ENCODE data around the gene UTS2R. TPM values are rescaled to one million over a fixed set of nuclear protein-coding genes. Genes with fewer than 3 reads are reported as not detected.

Gene UTS2R
- polyA plus RNA-seq (2013): 0.34 and 0.36 TPM in 2 replicates

DNA sequence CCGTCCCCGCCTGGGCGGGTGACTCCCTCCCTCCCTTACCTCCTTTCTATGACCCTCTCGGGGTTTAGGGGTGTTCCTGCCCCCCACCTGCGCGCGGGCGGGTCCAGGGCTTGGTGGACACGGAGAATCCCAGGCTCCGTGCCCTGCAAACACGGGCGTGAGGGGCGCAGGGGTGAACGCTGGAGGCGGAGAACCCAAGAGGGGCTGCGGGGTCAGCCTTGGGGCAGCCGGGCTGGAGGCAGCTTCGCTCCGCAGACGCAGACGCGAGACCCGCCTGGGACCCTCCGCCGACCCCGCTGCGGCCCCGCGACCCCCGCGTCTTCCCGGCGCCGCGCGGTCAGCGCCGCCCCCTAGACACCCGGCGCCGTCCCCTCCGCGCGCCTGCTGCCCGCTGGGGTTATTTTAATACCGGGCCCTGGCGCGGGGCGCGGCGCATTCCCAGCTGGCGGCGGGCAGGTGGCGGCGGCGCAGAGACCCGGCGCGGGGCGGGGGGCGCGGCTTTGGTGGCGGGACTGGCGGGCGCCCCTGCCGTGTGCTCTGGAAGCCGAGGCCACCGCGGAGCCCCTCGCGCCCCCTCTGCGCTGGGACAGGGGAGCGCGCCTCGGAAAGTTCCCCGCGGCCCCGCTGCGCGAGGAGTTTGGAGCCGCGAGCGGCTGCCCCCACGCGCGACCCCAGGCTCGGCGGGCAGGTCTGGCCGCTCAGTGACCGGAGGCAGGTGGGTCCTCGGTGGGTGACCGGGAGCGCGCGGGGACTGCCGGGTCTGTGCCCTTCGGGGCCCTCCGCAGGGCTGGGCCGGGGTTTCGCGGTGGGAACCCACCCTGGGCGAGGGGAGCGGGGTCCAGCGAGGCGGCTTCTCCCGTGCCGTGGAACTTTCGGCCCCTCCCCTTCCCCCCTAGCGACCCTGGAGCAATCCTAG, at the start of gene UTS2R:
Gene UTS2R (plus strand): TSS at position 433 of the 916 bp plus-strand sequence. CDS start 2,560 bp downstream, outside the sequence.
- Histone ChIP-seq H3K4ac (ENCODE audit: low read depth, low read length) (no peak within 1 kb of the TSS), H4K12ac (ENCODE audit: low read depth, low read length) (no peak within 1 kb of the TSS), H4K8ac (ENCODE audit: low read depth, low read length) (no peak within 1 kb of the TSS), H4K91ac (ENCODE audit: low read depth, low read length) (no peak within 1 kb of the TSS), H2BK120ac (ENCODE audit: insufficient read depth, low read length, poor library complexity) (no peak within 1 kb of the TSS), H2AFZ (ENCODE audit: insufficient read depth, low read length, poor library complexity) (peak within 1 kb of the TSS; percentile 2), H3K4me1 (ENCODE audit: control insufficient read depth in 1 of 2, insufficient read depth in 2 of 2, low read length in 2 of 2) (peaks cover 2 to 3% of the 10 kb centered on the region in 2 experiments), H3K18ac (ENCODE audit: low read length) (no peak within 1 kb of the TSS), H2AK5ac (ENCODE audit: low read length) (no peak within 1 kb of the TSS), H3K14ac (ENCODE audit: low read length) (no peak within 1 kb of the TSS), H3K27ac (ENCODE audit: low read depth, low read length) (no peak within 1 kb of the TSS), H3K79me2 (ENCODE audit: control insufficient read depth, insufficient read depth, low read length, poor library complexity) (no peaks in the 10 kb centered on the region), H3K79me1 (ENCODE audit: low read length) (no peaks in the 10 kb centered on the region), H3K9ac (ENCODE audit: low read length) (no peak within 1 kb of the TSS), H3K27me3 (ENCODE audit: insufficient read depth, low read length) (peaks cover 25% of the 10 kb centered on the region), H3K36me3 (ENCODE audit: control insufficient read depth in 1 of 2, insufficient read depth in 2 of 2, low read length in 2 of 2) (no peaks in the 10 kb centered on the region), H3K4me3 (ENCODE audit: low read depth, low read length) (peak within 1 kb of the TSS; percentile 9), H3K23ac (ENCODE audit: low read length) (no peak within 1 kb of the TSS), H2BK5ac (ENCODE audit: low read depth, low read length, poor library complexity) (no peak within 1 kb of the TSS), H2BK12ac (ENCODE audit: low read length) (no peak within 1 kb of the TSS), H3K9me3 (ENCODE audit: insufficient read depth, low read depth, low read length) (peaks cover 28% of the 10 kb centered on the region), H3K4me2 (ENCODE audit: low read length) (peak within 1 kb of the TSS; percentile 48)
- WGBS (ENCODE audit: extremely low coverage, insufficient coverage, insufficient read length): no CpG with 5 or more reads among the region's 109 CpGs
- no peak for DNase-seq

GRCh38 chr17:82321947-82322466, 49.6 kb upstream of the UTS2R start:
- no peak for DNase-seq
- Histone ChIP-seq H3K18ac (ENCODE audit: low read length) (no peak overlapping the region), H3K9me3 (ENCODE audit: insufficient read depth, low read depth, low read length) (peaks cover 19% of the 10 kb centered on the region), H2AK5ac (ENCODE audit: low read length) (no peak overlapping the region), H3K9ac (ENCODE audit: low read length) (no peak overlapping the region), H3K23ac (ENCODE audit: low read length) (no peak overlapping the region), H3K27ac (ENCODE audit: low read depth, low read length) (no peak overlapping the region), H2BK5ac (ENCODE audit: low read depth, low read length, poor library complexity) (no peak overlapping the region), H4K12ac (ENCODE audit: low read depth, low read length) (no peak overlapping the region), H2BK12ac (ENCODE audit: low read length) (no peak overlapping the region), H3K4me2 (ENCODE audit: low read length) (no peak overlapping the region), H3K27me3 (ENCODE audit: insufficient read depth, low read length) (no peaks in the 10 kb centered on the region), H2BK120ac (ENCODE audit: insufficient read depth, low read length, poor library complexity) (no peak overlapping the region), H3K79me1 (ENCODE audit: low read length) (no peaks in the 10 kb centered on the region), H4K91ac (ENCODE audit: low read depth, low read length) (no peak overlapping the region), H3K4me3 (ENCODE audit: low read depth, low read length) (no peak overlapping the region), H4K8ac (ENCODE audit: low read depth, low read length) (no peak overlapping the region), H2AFZ (ENCODE audit: insufficient read depth, low read length, poor library complexity) (no peak overlapping the region), H3K4ac (ENCODE audit: low read depth, low read length) (no peak overlapping the region), H3K36me3 (ENCODE audit: control insufficient read depth in 1 of 2, insufficient read depth in 2 of 2, low read length in 2 of 2) (no peaks in the 10 kb centered on the region), H3K14ac (ENCODE audit: low read length) (no peak overlapping the region), H3K79me2 (ENCODE audit: control insufficient read depth, insufficient read depth, low read length, poor library complexity) (no peaks in the 10 kb centered on the region), H3K4me1 (ENCODE audit: control insufficient read depth in 1 of 2, insufficient read depth in 2 of 2, low read length in 2 of 2) (no peaks in the 10 kb centered on the region)
- no CpG with 5 or more reads among the region's 21 CpGs for WGBS (ENCODE audit: extremely low coverage, insufficient coverage, insufficient read length)

GRCh38 chr17:82322526-82323453, 48.8 kb upstream of the UTS2R start:
- H3K23ac ChIP-seq (ENCODE audit: low read length): no peak overlapping the region
- no peak overlapping the region for H4K91ac ChIP-seq (ENCODE audit: low read depth, low read length)
- no CpG with 5 or more reads among the region's 28 CpGs for WGBS (ENCODE audit: extremely low coverage, insufficient coverage, insufficient read length)
- H3K14ac ChIP-seq (ENCODE audit: low read length): no peak overlapping the region
- no peak overlapping the region for H3K4me3 ChIP-seq (ENCODE audit: low read depth, low read length)
- H3K4ac ChIP-seq (ENCODE audit: low read depth, low read length): no peak overlapping the region
- H2AK5ac ChIP-seq (ENCODE audit: low read length): no peak overlapping the region
- no peaks in the 10 kb centered on the region for H3K36me3 ChIP-seq (ENCODE audit: control insufficient read depth in 1 of 2, insufficient read depth in 2 of 2, low read length in 2 of 2)
- H3K27me3 ChIP-seq (ENCODE audit: insufficient read depth, low read length): no peaks in the 10 kb centered on the region
- no peak overlapping the region for H2AFZ ChIP-seq (ENCODE audit: insufficient read depth, low read length, poor library complexity)
- H2BK12ac ChIP-seq (ENCODE audit: low read length): no peak overlapping the region
- no peaks in the 10 kb centered on the region for H3K79me1 ChIP-seq (ENCODE audit: low read length)
- H3K18ac ChIP-seq (ENCODE audit: low read length): no peak overlapping the region
- no peaks in the 10 kb centered on the region for H3K4me1 ChIP-seq (ENCODE audit: control insufficient read depth in 1 of 2, insufficient read depth in 2 of 2, low read length in 2 of 2)
- no peak overlapping the region for H2BK120ac ChIP-seq (ENCODE audit: insufficient read depth, low read length, poor library complexity)
- no peak overlapping the region for H2BK5ac ChIP-seq (ENCODE audit: low read depth, low read length, poor library complexity)
- no peak for DNase-seq
- H3K4me2 ChIP-seq (ENCODE audit: low read length): no peak overlapping the region
- no peak overlapping the region for H4K12ac ChIP-seq (ENCODE audit: low read depth, low read length)
- H3K79me2 ChIP-seq (ENCODE audit: control insufficient read depth, insufficient read depth, low read length, poor library complexity): no peaks in the 10 kb centered on the region
- H3K27ac ChIP-seq (ENCODE audit: low read depth, low read length): no peak overlapping the region
- no peak overlapping the region for H3K9ac ChIP-seq (ENCODE audit: low read length)
- H3K9me3 ChIP-seq (ENCODE audit: insufficient read depth, low read depth, low read length): peaks cover 19% of the 10 kb centered on the region
- H4K8ac ChIP-seq (ENCODE audit: low read depth, low read length): no peak overlapping the region

GRCh38 chr17:82323514-82324234, 47.9 kb upstream of the UTS2R start:
- Histone ChIP-seq H3K4me2 (ENCODE audit: low read length) (no peak overlapping the region), H3K4ac (ENCODE audit: low read depth, low read length) (no peak overlapping the region), H4K91ac (ENCODE audit: low read depth, low read length) (no peak overlapping the region), H3K27me3 (ENCODE audit: insufficient read depth, low read length) (no peaks in the 10 kb centered on the region), H4K12ac (ENCODE audit: low read depth, low read length) (no peak overlapping the region), H4K8ac (ENCODE audit: low read depth, low read length) (no peak overlapping the region), H2AFZ (ENCODE audit: insufficient read depth, low read length, poor library complexity) (no peak overlapping the region), H2BK120ac (ENCODE audit: insufficient read depth, low read length, poor library complexity) (no peak overlapping the region), H3K36me3 (ENCODE audit: control insufficient read depth in 1 of 2, insufficient read depth in 2 of 2, low read length in 2 of 2) (no peaks in the 10 kb centered on the region), H2BK12ac (ENCODE audit: low read length) (no peak overlapping the region), H3K4me3 (ENCODE audit: low read depth, low read length) (no peak overlapping the region), H2BK5ac (ENCODE audit: low read depth, low read length, poor library complexity) (no peak overlapping the region), H3K27ac (ENCODE audit: low read depth, low read length) (no peak overlapping the region), H2AK5ac (ENCODE audit: low read length) (no peak overlapping the region), H3K9me3 (ENCODE audit: insufficient read depth, low read depth, low read length) (peaks cover 13% of the 10 kb centered on the region), H3K79me1 (ENCODE audit: low read length) (no peaks in the 10 kb centered on the region), H3K14ac (ENCODE audit: low read length) (no peak overlapping the region), H3K18ac (ENCODE audit: low read length) (no peak overlapping the region), H3K23ac (ENCODE audit: low read length) (no peak overlapping the region), H3K4me1 (ENCODE audit: control insufficient read depth in 1 of 2, insufficient read depth in 2 of 2, low read length in 2 of 2) (no peaks in the 10 kb centered on the region), H3K79me2 (ENCODE audit: control insufficient read depth, insufficient read depth, low read length, poor library complexity) (no peaks in the 10 kb centered on the region), H3K9ac (ENCODE audit: low read length) (no peak overlapping the region)
- DNase-seq: no peak
- WGBS (ENCODE audit: extremely low coverage, insufficient coverage, insufficient read length): no CpG with 5 or more reads among the region's 21 CpGs
